Adrenal gland (tissue), 5 donors: ENCODE results near the gene GPC3.

Source experiments
- CTCF ChIP-seq, 6 experiments: fragments of 450-650 bp in 4 of 6; fragments of 200-600 bp in 2 of 6; sonication (generic) in 1 of 6; IDR thresholded peaks; 1 replicate in 5 of 6; 2 replicates in 1 of 6; pipeline versions ENCODE4 v1.5.1 to v1.8.0; 2016 to 2021; ENCODE audit warnings: antibody characterized with exemption in 6 of 6, mild to moderate bottlenecking in 2 of 6, moderate library complexity in 1 of 6
- POLR2A ChIP-seq, 2 donors: fragments of 450-650 bp; IDR thresholded peaks; one replicate each; pipeline ENCODE4 v1.6.1; 2017; ENCODE audit warnings: antibody characterized with exemption in 2 of 2, mild to moderate bottlenecking in 2 of 2, moderate library complexity in 1 of 2
- donor health status: DM: no; HTN: no; CAD: no.

GRCh38 chrX:133961046-133961445 lies 24.3 kb downstream of the GPC3 start:
- TF ChIP-seq CTCF (IDR thresholded peaks at IDR 0.05) (no peak), POLR2A (IDR thresholded peaks at IDR 0.05) (no peak)
